ENCODE data around the gene LCTL. TPM values are rescaled to one million over a fixed set of nuclear protein-coding genes. Genes with fewer than 3 reads are reported as not detected.
A peak's percentile ranks its signal among the peaks of the same experiment; 100 is the strongest.

Gene LCTL
- total and polyA plus RNA-seq, 10 of the 15 experiments (the other 5 are each of a cell fraction or from before 2014, with no cell fraction given), result 0.07 to 0.76 (median 0.40) TPM; not detected in 5

- TF ChIP-seq NFYB (IDR thresholded peaks at IDR 0.05; ENCODE audit: insufficient read depth, low read depth, low read length), result no peak
Observed at GRCh38 chr15:66614456-66614855, 48.7 kb upstream of the LCTL start (continued).

- Histone ChIP-seq H3K79me2 (ENCODE audit: control insufficient read depth, insufficient read depth, low read length) (no peaks in the 10 kb centered on the region), H3K36me3 (ENCODE audit: control insufficient read depth in 2 of 2, insufficient read depth in 2 of 2, low read length in 1 of 2) (no peaks in the 10 kb centered on the region), H3K4me1 (ENCODE audit: control insufficient read depth, insufficient read depth, low read length) (peaks cover 3% of the 10 kb centered on the region; the same call in 1 of the 2 replicates), H4K20me1 (ENCODE audit: control insufficient read depth, insufficient read depth) (no peaks in the 10 kb centered on the region), H3K4me3 (no peak overlapping the region), H3K9ac (ENCODE audit: control insufficient read depth, insufficient read depth, low read length) (no peak overlapping the region), H3K27ac (ENCODE audit: control insufficient read depth, insufficient read depth) (no peak overlapping the region), H3K4me2 (ENCODE audit: control insufficient read depth, insufficient read depth) (no peak overlapping the region), H2AFZ (ENCODE audit: control insufficient read depth, low read depth, low read length) (peak overlapping the region; percentile 57), H3K9me3 (replicated peaks; ENCODE audit: control insufficient read depth, insufficient read depth, low read length) (no peaks in the 10 kb centered on the region), H3K27me3 (replicated peaks in 1 of 2; ENCODE audit: control insufficient read depth in 2 of 2, insufficient read depth in 2 of 2, low read length in 1 of 2) (no peaks in the 10 kb centered on the region)
- in situ Hi-C loops (cut with MboI), result loop anchor here (25.0 kb wide), 1 partner anchor 149 kb away; no protein-coding TSS in a partner anchor
- SMC1A ChIA-PET (ENCODE audit: uncharacterized antibody, unreplicated experiment), result interaction anchor here (1.8 kb wide), 1 partner anchor 9 kb away, joined by 5 read pairs; no protein-coding TSS in a partner anchor
- POLR2A ChIA-PET, result no interaction called here
- 90% methylated on average over 2 of the region's 3 CpGs for WGBS (ENCODE audit: insufficient coverage, insufficient replicate concordance, low lambda C conversion rate, missing lambda C conversion rate)
- ATAC-seq (no peak), DNase-seq (ENCODE audit: low read depth, low spot score) (no peak), FAIRE-seq (no peak)
- CTCF ChIA-PET, result interaction anchor here (1.1 to 4.0 kb wide), 2 partner anchors 7 to 238 kb away, joined by 4 to 16 read pairs; no protein-coding TSS in a partner anchor
- no TSS peak for BruUV-seq (replicated peaks)
- intact Hi-C loops (cut with micrococcal nuclease; ENCODE audit: unreplicated experiment), result loop anchor here (10.0 kb wide), 1 partner anchor 91 kb away; the partner anchor contains the start of gene SMAD6
- RAD21 ChIA-PET (ENCODE audit: unreplicated experiment), result no interaction called here
- TF ChIP-seq CUX1 (IDR thresholded peaks at IDR 0.05; ENCODE audit: insufficient replicate concordance, low read depth, low read length) (no peak), IKZF2 (IDR thresholded peaks at IDR 0.05) (no peak), USF1 (IDR thresholded peaks at IDR 0.05; ENCODE audit: borderline replicate concordance, extremely low read length, insufficient read depth, low read depth, low read length) (no peak), RB1 (IDR thresholded peaks at IDR 0.05; ENCODE audit: borderline replicate concordance) (no peak), IRF5 (IDR thresholded peaks at IDR 0.05; ENCODE audit: borderline replicate concordance) (no peak), PRDM15 (CRISPR knock-in tag; IDR thresholded peaks at IDR 0.05) (no peak), CHD1 (IDR thresholded peaks at IDR 0.05; ENCODE audit: low read depth, low read length) (no peak), ZNF384 (IDR thresholded peaks at IDR 0.05; ENCODE audit: borderline replicate concordance, low read depth, low read length) (no peak), MTA2 (IDR thresholded peaks at IDR 0.05; ENCODE audit: low read depth) (no peak), CBFB (IDR thresholded peaks at IDR 0.05; ENCODE audit: low read depth) (no peak)
Observed at GRCh38 chr15:66613743-66614142, 47.9 kb upstream of the LCTL start.

Measured in GM12878 (cell line).